Amniotic epithelial cell (primary cell): ENCODE data around the gene ATXN2.
A peak's percentile ranks its signal among the peaks of the same experiment; 100 is the strongest.
"Not testable (repeated sequence)": the region's sequence is repeated elsewhere in the genome, so short reads cannot be mapped to it uniquely, and the experiment has no call there.

Experiments
- DNase-seq: peaks from one replicate; pipeline ENCODE4 v3.0.0-alpha.2; 2010; ENCODE audit warnings: low read depth

Gene ATXN2

DNA sequence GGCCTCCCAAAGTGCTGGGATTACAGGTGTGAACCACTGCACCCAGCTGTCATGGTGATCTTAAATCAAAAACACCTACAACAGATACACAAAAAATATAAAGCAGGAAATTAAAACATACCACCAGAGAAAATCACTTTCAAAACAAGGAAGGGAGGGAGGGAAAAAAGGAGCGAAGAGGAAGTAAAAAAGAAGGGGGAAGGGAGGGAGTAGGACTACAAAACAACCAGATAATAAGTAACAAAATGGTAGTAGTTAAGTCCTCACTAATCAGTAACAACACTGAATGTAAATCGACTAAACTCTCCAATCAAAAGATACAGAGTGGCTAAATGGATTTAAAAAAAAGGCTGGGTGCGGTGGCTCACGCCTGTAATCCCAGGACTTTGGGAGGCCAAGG is 104.4 kb downstream of the ATXN2 start:
- DNase-seq = no peak

DNA sequence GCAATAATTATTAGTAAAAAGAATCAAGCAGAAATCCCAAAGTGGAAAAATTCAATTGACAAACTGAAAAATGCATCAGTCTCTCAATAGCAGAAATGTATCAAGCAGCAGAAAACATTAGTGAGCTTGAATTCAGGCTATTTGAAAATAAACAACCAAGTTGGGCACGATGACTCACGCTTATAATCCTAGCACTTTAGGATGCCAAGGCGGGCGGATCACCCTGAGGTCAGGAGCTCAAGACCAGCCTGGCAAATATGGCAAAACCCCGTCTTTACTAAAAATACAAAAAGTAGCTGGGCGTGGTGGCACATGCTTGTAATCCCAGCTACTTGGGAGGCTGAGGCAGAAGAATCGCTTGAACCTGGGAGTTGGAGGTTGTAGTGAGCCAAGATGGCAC is 106.1 kb downstream of the ATXN2 start:
- peak; percentile 78 for DNase-seq

DNA sequence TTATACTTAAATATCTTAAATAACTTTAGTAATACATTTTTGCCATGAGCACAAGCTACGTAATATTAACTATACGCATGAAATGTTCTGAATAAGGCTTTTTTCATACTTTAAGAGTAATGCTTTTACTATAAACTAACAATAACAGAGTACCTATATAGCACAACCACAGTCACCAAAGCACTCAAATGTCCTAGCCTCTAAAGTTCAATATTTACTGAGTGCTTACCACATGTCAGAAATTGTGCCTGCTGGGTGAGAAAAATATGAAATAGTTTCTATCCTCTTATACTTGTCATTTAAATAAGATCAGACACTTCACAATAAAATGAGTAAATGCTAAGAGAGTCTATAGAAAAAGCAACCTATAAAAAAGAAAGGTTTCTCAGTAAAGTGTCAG is 110.3 kb downstream of the ATXN2 start:
- no peak for DNase-seq

DNA sequence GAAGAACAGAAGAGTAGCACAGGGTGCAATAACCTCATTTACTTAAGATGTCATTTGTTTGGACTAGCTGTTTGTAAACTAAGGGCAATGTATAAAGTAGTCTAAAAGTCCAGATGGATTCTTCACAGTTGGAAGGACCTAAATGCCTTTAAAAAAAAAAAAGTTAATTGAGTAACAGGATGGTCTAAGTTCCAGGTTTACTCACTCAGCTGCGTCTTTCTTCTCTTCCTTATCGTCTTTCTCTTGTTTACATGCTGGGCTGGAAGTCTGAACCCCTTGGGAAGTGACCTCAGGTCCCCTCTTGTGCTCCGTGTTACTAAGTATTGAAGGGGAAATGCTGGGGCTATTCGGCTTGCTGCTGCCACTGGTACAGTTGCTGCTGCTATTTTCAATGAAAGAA is 110.8 kb downstream of the ATXN2 start:
- peak; percentile 78 for DNase-seq

DNA sequence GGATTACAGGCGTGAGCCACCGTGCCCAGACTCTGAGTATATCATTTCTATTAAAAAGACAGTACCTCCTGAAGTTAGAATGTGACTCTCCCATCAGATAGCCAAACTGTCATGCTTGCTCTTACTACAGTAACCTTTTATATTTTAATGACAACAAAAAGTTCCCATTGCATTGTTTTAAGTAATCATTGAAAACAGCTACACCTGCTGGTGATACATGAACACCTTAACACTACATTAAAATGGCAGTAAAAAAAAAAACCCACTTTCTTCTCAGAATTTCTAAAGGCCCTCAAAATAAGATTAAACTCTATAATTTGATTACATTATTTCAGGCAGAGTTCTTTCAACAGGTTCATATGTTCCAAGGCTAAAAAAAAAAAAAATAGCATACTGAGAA is 116.7 kb downstream of the ATXN2 start:
- DNase-seq = no peak

DNA sequence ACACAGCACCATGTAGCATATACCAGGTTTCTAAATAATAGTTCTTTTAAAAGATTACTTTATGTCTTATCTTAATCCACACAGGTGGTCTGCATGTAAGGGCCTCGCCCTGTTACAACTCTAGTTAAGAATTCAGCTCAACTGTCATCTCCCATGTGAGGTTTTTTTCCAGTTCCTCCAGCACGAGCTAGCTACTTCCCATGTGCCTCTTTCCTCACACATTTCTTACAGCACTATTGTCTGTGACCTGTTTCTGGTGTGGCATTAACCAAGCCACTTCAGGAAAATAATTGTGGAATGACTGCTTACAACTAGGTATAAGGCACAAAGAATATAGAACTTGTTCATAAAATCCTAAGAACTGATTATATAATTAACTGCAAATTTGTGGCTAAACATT is 127.9 kb downstream of the ATXN2 start:
- no peak for DNase-seq

DNA sequence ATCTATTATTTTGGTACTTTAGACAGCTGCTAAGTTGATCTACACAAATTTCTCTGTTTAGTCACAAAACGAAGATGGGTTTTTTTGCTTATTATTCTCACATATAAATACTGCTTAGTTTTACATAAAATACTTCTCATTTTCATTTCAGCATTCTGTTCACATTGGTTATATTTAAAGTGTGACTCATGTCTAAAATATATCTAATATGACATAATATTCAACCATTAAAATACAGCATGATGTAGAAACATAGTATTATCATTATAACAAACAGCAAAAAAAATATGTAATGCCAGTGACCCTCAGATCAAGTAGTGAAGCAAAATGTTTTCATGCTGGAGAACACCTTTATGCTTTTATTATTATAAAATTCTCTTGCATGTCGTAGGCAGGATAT is 129.7 kb downstream of the ATXN2 start:
- DNase-seq = peak; percentile 44

DNA sequence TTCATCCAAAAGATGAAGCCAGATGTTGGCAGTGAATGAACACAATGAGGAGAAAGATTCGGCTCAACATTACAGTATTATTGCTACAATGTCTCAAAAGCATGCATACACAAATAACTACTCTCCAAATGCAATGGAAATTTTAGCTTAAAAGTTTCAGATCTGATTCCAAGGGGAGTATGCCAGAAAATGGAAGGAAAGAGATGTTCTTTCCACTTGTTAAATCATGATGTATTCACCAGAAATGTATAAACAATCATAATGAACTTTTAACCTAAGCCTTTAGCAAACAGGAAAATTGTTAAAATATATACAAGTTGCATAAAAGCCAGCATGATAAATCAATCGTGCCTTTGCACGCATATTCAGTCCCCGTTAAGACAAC is 131.3 kb downstream of the ATXN2 start:
- DNase-seq = no peak

DNA sequence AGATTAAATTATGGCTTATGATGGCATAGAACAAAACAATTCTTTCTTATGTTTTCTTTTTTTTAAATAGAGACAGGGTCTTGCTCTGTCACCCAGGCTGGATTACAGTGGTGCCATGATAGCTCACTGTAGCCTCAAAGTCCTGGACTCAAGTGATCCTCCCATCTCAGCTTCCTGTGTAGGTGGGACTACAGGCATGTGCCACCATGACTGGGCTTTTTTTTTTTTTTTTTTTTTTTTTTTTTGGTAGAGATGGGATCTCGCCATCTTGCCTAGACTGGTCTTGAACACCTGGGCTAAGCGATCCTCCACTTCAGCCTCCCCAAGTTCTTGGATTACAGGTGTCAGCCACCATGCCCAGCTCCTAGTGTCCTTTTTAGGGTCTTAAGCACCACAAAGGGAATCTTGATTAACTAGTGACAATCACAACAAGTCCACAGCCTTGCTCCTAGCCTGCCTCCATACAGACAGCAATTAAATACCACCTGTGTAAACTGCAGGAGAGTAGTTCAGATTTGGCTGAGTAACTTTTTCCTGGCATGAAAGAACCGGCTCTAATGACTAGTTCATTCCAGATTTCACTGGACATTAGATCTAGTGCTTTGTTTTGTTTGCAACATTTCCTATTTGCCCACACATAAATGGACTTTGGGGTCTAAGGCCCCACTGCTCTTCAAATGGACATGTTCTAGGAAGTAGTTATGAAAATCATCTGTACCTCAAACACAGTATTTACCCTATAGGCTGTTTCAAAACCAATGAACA is 131.8 kb downstream of the ATXN2 start:
- DNase-seq = no peak

DNA sequence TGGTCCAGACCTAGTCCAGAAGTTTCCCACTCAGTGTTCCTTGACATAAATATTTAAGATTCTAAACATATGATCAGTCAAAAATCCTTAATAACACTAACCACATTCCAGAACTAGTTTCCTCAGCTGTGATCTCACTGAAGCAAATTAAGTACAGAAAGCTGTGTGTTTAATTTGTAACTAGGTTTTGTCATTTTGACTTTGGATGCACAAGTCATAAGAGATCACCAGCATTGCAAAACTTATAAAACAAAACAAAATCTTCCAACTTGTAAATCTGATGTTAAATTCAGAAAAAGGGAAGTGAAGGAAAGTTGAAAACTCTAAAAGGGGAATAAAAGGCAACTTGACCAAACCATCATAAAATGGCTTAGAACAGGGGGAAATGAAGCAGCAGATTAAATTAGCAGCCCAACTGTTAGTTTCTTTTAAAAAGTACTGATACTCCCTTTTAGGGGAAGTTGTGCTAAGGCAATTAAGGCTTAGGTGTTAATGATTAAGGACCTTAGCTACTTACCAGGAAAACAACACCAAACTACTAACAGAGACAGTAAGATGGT is 136.8 kb downstream of the ATXN2 start:
- DNase-seq = peak; percentile 53

DNA sequence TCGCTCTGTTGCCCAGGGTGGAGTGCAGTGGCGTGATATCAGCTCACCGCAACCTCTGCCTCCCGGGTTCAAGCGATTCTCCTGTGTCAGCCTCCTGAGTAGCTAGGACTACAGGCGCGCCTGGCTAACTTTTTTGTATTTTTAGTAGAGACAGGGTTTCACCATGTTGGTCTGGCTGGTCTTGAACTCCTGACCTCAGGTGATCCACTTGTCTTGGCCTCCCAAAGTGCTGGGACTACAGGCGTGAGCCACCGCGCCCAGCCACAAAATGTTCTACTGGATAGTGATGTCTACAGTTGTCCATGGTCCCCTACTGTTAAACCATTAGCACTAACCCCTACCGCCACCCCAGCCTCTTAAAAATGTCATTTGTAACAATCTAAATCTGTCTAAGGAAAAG is 139.0 kb downstream of the ATXN2 start:
- not testable (repeated sequence) for DNase-seq

DNA sequence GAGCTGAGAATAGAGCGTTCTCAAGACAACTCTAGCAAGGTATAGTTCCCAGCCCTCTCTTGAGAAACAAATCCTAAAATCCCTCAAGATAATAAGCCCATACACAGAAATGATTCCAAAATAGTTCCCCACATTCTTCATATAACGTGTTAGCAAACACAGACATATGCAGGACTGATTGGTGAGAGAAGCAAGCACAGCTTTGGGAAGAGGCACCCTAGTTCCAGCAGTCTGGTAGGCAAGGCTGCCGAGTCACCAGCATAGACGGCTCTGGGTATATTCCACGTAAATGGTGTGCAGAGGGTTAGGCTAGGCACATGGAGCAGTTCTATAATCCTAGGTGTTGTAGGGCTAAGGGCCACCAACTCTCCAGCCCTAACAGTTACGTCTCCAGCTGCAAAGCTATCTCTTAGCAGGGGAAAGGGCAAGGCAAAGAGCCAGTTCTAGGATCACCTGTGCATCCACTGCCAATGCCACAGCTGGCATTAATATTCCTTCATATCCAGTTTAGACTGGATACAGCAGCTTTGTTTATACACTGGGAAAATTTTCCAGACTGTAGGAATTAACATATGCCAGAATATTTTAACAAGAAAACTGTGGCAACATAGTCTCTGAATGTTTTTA is 140.5 kb downstream of the ATXN2 start:
- no peak for DNase-seq

DNA sequence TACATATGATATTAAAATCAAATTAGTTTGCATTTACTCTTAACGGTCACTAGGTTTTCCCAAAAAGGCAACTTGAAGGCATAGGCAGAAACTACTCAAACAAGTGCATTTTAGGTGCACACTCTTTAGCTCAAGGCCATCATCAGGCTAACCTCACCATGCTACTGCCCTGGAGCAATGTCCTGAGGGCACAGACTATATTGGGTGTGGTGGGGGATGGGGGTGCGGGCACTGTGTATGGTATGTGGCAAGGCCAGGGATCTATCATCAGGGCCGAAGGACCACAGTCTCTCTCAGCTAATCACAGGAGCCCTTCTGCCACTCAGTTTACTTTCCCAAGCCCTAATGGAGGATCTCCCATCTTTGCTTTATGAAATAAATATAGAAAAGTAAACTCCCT is 141.5 kb downstream of the ATXN2 start:
- no peak for DNase-seq

DNA sequence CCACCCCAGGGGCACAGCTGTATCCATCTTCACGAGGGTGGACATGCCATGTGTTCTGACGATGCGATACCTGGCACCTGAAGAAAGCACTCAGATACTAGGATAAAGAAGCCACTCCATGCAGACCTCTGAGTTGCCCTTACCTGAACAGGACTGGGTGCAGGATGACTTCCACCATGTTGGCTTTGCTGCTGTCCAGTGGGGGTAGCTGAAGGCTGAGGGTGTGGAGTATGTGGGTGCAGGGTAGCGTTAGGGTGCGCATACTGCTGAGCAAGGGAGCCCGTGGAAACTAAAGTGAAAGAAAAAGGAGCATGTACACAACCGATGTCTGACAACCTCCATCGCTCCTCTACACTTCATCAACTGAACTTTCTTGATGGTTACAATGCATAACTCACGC is 142.0 kb downstream of the ATXN2 start:
- DNase-seq = no peak

DNA sequence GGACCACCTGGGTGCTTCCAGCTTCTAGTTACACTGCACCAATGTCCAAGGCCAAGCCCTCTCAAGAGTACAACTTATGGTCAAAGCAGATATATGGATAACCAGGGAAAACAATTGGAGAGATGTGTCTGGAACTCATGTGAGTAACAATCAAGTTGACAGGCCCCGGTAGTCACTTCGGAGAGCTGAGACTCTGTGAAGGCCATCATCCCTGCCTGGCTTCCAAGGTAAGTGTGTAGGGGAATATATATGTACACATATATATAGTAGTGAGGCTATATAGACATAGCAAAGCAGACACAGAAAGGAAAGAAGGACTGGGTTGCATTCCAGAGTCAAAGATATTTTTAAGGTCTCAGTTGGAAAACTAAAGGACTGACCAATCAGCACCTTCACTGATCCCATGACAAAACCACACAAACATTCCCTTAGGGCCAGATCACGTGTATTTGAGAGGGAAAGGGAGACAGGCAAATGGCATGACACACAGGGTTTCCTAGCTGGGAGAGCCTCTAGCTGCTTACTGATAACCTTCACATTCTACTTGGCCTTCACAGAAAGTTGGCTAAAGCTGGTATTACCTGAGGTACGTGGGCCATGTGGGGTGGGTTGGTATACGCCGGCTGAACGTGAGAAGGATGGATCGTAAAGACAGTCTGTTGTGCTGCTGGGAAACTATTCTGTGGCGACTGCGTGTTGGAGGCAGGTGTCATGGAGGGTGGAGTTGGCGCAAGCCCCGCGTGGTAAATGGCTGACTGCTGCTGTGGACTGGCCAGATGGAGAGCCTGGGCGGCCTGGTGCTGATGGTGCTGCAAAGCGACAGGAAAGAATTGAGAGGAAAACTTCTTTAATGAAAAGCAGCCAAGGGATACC is 143.4 kb downstream of the ATXN2 start:
- peak; percentile 78 for DNase-seq

DNA sequence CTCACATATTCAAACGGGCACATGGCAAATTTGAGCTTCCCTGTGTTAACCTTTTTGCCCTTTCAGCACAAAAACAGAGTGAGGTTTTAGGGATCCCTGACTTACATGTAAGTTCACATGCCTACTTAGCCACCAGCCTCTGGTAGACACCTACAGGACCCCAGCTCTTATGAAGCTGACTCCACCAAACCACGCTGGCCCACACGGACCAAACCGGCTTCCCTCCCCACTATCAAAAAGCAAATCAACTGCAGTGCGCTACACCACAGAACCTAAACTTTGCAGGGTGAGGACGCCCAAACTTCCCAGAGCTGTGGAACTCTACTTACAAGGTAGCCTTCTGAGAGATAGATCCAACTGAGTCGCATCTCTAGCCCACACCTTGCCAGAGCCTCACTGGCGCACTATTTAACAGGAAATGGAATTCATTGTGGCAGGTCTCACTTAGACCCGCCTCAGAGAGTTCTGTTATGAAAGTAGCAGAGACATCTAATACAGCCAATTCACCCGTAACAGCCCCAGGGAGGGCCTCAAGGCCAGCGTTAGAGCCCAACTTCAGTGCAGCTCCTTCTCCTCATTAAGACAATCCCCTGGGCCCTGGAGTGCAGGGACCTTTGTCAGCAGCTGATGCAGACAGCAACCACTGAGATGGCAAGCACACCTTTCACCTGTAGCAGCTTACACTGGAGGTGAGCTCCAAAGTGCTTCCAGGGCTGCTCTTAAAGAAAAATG is 144.2 kb downstream of the ATXN2 start:
- DNase-seq = no peak

DNA sequence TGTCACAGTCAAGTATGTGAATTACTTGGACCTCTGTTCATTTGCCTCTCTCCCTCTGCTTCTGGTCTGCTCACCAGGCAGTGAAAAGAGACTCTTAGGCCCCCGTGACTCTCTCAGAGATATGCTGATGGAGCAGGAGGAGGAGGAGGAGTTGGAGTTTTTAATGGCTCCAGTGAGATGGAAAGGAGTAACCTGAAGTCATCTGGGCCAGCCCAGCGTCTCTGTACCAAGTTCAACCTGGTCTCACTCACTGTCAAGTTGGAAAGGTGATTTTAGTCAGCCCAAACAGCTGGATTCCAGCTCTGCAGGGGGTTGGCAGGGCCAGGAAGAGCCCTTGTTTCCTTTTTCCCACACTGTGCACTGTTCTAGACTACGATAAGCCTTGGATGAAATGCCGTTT is 144.8 kb downstream of the ATXN2 start:
- no peak for DNase-seq

DNA sequence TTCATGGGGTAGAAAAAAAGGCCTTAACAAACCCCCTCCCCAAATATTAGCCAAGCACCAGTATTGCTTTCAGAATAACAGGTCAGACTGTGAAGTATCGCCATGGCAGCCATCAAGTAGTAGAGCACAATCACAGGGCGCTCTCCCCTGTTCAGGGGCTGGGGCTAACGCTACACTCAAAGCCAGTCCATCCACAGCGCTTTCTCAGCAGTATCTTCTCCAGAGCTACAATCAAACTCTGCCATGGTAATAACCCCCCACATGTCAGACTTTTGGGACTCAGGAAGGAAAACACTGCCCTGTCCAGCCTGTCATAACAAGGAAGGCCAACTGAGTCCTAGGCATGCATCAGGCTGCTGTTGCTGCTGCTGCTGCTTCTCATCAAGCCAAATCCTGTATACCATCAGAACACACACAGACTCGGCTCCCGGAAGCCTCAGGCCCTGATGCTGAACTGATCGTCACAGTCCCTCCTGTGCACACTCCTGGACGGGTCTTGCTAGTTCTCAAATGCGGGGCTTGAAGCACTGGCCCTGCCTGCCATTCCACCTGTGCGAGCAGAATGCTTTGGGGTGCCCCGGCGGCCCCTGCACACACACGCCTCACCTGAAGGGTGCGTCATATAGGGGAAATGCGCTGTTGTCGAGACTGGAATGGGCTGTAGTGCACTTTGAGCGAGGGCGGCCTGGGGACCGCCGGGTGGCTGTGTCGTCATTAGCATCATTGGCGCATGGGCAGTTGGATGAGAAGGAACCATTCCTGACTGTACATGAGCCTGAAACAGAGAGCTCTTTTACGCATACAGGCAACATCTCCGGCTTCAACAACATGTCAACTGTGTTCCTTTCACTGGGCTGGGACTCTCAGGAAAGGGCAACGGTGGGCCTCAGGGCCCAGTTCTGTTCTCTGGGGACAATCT is 145.8 kb downstream of the ATXN2 start:
- no peak for DNase-seq

DNA sequence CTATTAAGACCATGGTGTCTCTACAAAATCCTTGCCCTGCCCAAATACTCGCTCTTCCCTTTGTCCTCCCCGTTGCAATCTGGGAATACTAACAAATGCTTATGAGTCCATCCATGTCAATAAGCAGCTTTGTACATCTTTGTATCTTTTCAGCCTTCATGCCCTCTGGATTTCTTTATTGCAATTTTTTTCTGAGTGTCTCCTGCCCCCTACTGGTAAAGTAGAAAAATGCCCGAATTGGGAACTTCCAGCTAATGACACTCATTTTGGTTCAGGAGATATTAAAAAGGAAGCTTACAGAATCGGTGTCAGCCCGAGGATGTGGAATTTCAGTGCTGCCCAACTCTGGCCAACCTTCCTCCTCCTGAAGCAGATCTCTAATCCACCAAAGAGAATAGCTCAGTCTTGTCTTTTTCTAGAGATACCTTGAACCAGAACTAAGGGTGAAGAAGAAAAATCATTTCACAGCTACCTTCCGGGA is 147.4 kb downstream of the ATXN2 start:
- DNase-seq = peak; percentile 51

DNA sequence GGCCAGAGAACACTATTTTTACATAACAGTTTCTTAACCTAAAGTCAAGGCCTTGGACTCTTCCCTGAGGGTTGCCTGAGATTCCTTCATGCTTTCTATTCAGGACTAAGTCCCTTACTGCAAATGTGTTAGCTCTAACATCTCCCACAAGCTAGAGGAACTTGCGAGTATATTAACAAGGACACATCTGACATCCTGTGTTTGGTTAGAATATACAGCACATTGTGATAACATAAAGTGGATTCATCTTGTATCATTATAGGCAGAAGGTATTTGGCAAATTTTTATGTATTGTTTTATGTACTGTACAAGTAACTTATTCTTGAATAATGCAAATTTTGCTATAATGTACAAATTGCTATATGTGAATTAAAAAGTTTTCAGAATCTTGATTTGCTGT is 147.9 kb downstream of the ATXN2 start:
- DNase-seq = no peak

DNA sequence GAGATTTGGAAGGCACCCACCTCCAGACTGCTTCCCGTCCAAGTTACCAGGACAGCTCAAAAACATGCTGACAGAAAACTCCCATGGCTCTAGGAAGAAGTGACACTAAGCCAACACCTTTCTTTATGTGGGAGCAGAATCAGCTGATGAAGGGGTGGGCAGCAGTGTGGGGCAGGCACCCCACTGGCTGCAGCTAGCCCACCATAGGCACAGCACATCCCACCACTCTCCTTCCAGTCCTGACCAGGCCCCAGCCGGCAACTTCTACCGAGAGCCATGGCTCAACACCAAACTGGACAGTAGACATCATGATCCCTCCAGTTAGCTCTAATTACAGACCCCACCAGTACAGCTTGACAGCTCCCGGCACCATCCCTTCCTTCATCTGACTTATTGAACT is 148.4 kb downstream of the ATXN2 start:
- DNase-seq = no peak
